ENCODE data around the gene DCANP1. TPM values are rescaled to one million over a fixed set of nuclear protein-coding genes. Genes with fewer than 3 reads are reported as not detected.

DCANP1 gene
- total RNA-seq, 3 donors from 2014 or later, result not detected

DNA sequence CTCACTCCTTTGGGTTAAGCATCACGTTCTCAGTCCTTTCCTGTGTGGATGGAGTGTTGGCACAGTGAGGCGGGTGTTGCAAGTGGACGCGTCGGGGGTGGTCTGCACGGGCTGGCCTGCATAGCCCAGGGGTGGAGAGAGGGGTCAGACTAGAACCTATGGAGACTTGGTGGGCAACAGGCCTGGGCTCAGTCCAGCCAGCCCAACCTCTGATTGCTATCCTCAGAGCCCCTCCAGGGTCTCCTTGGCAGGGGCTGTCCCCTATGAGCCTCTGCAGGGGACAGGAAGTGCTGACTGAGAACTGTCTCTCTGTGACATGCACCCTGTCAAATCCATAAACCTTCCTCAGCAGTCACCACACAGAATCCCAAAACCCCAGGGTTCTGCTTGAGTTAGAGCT, 2.3 kb downstream of the DCANP1 start:
- Histone ChIP-seq H3K9me3 (no peaks in the 10 kb centered on the region), H3K4me1 (ENCODE audit: low read depth) (no peaks in the 10 kb centered on the region), H3K4me3 (no peak overlapping the region), H3K36me3 (ENCODE audit: low read depth) (no peaks in the 10 kb centered on the region)
- intact Hi-C loops (cut with DNase I, micrococcal nuclease), result no loop called here
- ATAC-seq, result no peak
- TF ChIP-seq, protein P1, sequence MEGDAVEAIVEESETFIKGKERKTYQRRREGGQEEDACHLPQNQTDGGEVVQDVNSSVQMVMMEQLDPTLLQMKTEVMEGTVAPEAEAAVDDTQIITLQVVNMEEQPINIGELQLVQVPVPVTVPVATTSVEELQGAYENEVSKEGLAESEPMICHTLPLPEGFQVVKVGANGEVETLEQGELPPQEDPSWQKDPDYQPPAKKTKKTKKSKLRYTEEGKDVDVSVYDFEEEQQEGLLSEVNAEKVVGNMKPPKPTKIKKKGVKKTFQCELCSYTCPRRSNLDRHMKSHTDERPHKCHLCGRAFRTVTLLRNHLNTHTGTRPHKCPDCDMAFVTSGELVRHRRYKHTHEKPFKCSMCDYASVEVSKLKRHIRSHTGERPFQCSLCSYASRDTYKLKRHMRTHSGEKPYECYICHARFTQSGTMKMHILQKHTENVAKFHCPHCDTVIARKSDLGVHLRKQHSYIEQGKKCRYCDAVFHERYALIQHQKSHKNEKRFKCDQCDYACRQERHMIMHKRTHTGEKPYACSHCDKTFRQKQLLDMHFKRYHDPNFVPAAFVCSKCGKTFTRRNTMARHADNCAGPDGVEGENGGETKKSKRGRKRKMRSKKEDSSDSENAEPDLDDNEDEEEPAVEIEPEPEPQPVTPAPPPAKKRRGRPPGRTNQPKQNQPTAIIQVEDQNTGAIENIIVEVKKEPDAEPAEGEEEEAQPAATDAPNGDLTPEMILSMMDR (IDR thresholded peaks at IDR 0.05), result no peak
- DNase-seq, result no peak

- Histone ChIP-seq H3K4me3 (no peak overlapping the region), H3K36me3 (ENCODE audit: low read depth) (no peaks in the 10 kb centered on the region), H3K4me1 (ENCODE audit: low read depth) (no peaks in the 10 kb centered on the region), H3K9me3 (no peaks in the 10 kb centered on the region)
- ATAC-seq (no peak), DNase-seq (no peak)
- intact Hi-C loops (cut with DNase I, micrococcal nuclease), result no loop called here
- TF ChIP-seq, protein P1 (IDR thresholded peaks at IDR 0.05), result no peak
These were observed 2.8 kb downstream of the DCANP1 start for GRCh38 chr5:135444360-135444759.

GRCh38 chr5:135443161-135443960, 3.8 kb downstream of the DCANP1 start:
- Histone ChIP-seq H3K36me3 (ENCODE audit: low read depth) (no peaks in the 10 kb centered on the region), H3K4me3 (no peak overlapping the region), H3K9me3 (no peaks in the 10 kb centered on the region), H3K4me1 (ENCODE audit: low read depth) (no peaks in the 10 kb centered on the region)
- ATAC-seq (no peak), DNase-seq (no peak)
- intact Hi-C loops (cut with DNase I, micrococcal nuclease), result no loop called here
- TF ChIP-seq, protein P1 (IDR thresholded peaks at IDR 0.05), result no peak

GRCh38 chr5:135442431-135443160, 4.6 kb downstream of the DCANP1 start:
- H3K4me3 ChIP-seq, result no peak overlapping the region
- no peaks in the 10 kb centered on the region for H3K36me3 ChIP-seq (ENCODE audit: low read depth)
- ATAC-seq (no peak), DNase-seq (no peak)
- H3K4me1 ChIP-seq (ENCODE audit: low read depth), result no peaks in the 10 kb centered on the region
- no peaks in the 10 kb centered on the region for H3K9me3 ChIP-seq
- TF ChIP-seq, protein P1 (IDR thresholded peaks at IDR 0.05), result no peak
- intact Hi-C loops (cut with DNase I, micrococcal nuclease), result no loop called here

DNA sequence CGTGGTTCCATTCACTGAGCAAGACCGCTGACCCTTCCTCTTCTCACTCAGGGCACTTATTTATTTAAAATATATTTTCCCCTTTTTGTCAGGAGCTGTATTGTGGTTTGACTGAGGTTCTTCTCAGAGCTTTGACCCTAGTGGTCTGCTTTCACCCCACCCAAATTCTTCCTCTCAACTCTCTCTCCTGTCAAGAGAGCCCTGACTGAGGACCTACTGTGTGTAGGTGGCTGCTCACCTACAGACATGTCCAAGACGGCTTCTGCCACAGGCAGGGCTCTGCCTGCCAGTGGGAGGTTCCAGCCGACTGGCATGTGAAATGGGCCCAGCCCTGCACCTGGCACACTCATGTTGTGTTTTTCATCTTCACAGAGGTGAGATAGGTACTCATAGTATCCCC, 5.2 kb downstream of the DCANP1 start:
- H3K4me1 ChIP-seq (ENCODE audit: low read depth), result no peaks in the 10 kb centered on the region
- H3K4me3 ChIP-seq, result no peak overlapping the region
- TF ChIP-seq, protein P1 (IDR thresholded peaks at IDR 0.05), result no peak
- no peaks in the 10 kb centered on the region for H3K36me3 ChIP-seq (ENCODE audit: low read depth)
- intact Hi-C loops (cut with DNase I, micrococcal nuclease), result no loop called here
- ATAC-seq, result no peak
- H3K9me3 ChIP-seq, result no peaks in the 10 kb centered on the region
- no peak for DNase-seq
